ENCODE measurements around the gene KCNC1. TPM values are rescaled to one million over a fixed set of nuclear protein-coding genes. Genes with fewer than 3 reads are reported as not detected.

The KCNC1 gene
- total and polyA plus RNA-seq, 2 of the 13 experiments (the other 11 are each of a cell fraction or from before 2014, with no cell fraction given) = 0.01 to 0.04 TPM

DNA sequence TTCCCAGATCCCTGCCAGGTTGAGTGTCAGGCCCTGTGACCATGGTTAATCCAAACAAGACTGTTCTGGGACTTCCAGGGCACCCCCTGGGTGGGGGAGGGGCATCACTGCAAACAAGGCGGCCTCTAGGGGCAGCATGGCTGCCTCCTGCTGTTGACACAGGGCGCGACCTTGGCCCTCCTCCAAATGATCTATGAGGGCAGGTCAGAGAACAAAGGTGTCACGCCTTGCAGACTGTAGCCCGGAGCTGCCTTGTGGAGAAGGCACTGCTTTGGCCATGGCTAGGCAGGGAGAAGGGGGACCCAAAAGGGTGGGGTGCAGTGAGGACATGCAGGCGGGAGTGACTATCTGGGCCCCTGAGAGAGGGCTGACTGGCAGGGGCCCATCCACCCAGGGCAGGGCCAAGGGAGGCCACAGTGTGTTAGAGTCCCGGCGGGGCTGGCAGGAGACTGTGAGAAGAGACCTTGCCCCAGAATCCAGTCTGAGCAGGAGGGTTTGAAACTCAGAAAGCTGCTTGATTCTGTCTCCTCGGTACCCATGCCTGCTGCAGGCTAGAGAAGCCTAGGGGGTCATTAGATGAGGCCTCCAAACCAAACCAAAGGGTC, 35.6 kb downstream of the KCNC1 start (continued):
- TF ChIP-seq MTERF4 (CRISPR knock-in tag; IDR thresholded peaks at IDR 0.05) (peak; percentile 91), ARID2 (CRISPR knock-in tag; IDR thresholded peaks at IDR 0.05; ENCODE audit: borderline replicate concordance) (no peak), CREB1 (IDR thresholded peaks at IDR 0.05) (no peak), CREB1 (CRISPR knock-in tag; IDR thresholded peaks at IDR 0.05) (peak; percentile 68), TARDBP (CRISPR knock-in tag; IDR thresholded peaks at IDR 0.05) (peak; percentile 98), RFX5 (IDR thresholded peaks at IDR 0.05; ENCODE audit: low read depth, low read length) (no peak), ZNF180 (CRISPR knock-in tag; IDR thresholded peaks at IDR 0.05; ENCODE audit: borderline replicate concordance, low read depth) (no peak), ELF3 (CRISPR knock-in tag; IDR thresholded peaks at IDR 0.05) (peak; percentile 82), ZZZ3 (CRISPR knock-in tag; IDR thresholded peaks at IDR 0.05; ENCODE audit: borderline replicate concordance) (peak; percentile 65; the same call in 1 of the 2 replicates), ZNF329 (CRISPR knock-in tag; IDR thresholded peaks at IDR 0.05; ENCODE audit: low read depth) (no peak), RARG (CRISPR knock-in tag; IDR thresholded peaks at IDR 0.05; ENCODE audit: low read depth) (0 out of 2 replicates have a peak, but pooled peaks have one; percentile 63), ZBTB43 (CRISPR knock-in tag; conservative IDR thresholded peaks at IDR 0.05) (peak; percentile 74; the same call in 1 of the 2 replicates), ZNF839 (CRISPR knock-in tag; IDR thresholded peaks at IDR 0.05; ENCODE audit: borderline replicate concordance) (no peak), GATAD2A (CRISPR knock-in tag; IDR thresholded peaks at IDR 0.05) (peak; percentile 97), ATAD3A (CRISPR knock-in tag; IDR thresholded peaks at IDR 0.05) (no peak), SMARCE1 (IDR thresholded peaks at IDR 0.05; ENCODE audit: borderline replicate concordance) (no peak), ZNF737 (CRISPR knock-in tag; IDR thresholded peaks at IDR 0.05; ENCODE audit: borderline replicate concordance) (no peak), MAFF (IDR thresholded peaks at IDR 0.05; ENCODE audit: low read depth, low read length) (no peak), PAF1 (CRISPR knock-in tag; IDR thresholded peaks at IDR 0.05) (no peak)
- TF ChIP-seq, protein P1, sequence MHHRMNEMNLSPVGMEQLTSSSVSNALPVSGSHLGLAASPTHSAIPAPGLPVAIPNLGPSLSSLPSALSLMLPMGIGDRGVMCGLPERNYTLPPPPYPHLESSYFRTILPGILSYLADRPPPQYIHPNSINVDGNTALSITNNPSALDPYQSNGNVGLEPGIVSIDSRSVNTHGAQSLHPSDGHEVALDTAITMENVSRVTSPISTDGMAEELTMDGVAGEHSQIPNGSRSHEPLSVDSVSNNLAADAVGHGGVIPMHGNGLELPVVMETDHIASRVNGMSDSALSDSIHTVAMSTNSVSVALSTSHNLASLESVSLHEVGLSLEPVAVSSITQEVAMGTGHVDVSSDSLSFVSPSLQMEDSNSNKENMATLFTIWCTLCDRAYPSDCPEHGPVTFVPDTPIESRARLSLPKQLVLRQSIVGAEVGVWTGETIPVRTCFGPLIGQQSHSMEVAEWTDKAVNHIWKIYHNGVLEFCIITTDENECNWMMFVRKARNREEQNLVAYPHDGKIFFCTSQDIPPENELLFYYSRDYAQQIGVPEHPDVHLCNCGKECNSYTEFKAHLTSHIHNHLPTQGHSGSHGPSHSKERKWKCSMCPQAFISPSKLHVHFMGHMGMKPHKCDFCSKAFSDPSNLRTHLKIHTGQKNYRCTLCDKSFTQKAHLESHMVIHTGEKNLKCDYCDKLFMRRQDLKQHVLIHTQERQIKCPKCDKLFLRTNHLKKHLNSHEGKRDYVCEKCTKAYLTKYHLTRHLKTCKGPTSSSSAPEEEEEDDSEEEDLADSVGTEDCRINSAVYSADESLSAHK (CRISPR knock-in tag; IDR thresholded peaks at IDR 0.05; ENCODE audit: borderline replicate concordance) = no peak
- TF ChIP-seq, protein P2, sequence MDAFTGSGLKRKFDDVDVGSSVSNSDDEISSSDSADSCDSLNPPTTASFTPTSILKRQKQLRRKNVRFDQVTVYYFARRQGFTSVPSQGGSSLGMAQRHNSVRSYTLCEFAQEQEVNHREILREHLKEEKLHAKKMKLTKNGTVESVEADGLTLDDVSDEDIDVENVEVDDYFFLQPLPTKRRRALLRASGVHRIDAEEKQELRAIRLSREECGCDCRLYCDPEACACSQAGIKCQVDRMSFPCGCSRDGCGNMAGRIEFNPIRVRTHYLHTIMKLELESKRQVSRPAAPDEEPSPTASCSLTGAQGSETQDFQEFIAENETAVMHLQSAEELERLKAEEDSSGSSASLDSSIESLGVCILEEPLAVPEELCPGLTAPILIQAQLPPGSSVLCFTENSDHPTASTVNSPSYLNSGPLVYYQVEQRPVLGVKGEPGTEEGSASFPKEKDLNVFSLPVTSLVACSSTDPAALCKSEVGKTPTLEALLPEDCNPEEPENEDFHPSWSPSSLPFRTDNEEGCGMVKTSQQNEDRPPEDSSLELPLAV (CRISPR knock-in tag; conservative IDR thresholded peaks at IDR 0.05; ENCODE audit: low read depth) = no peak
- TF ChIP-seq, protein P3, sequence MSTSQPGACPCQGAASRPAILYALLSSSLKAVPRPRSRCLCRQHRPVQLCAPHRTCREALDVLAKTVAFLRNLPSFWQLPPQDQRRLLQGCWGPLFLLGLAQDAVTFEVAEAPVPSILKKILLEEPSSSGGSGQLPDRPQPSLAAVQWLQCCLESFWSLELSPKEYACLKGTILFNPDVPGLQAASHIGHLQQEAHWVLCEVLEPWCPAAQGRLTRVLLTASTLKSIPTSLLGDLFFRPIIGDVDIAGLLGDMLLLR (CRISPR knock-in tag; IDR thresholded peaks at IDR 0.05) = no peak
- TF ChIP-seq, protein P4, sequence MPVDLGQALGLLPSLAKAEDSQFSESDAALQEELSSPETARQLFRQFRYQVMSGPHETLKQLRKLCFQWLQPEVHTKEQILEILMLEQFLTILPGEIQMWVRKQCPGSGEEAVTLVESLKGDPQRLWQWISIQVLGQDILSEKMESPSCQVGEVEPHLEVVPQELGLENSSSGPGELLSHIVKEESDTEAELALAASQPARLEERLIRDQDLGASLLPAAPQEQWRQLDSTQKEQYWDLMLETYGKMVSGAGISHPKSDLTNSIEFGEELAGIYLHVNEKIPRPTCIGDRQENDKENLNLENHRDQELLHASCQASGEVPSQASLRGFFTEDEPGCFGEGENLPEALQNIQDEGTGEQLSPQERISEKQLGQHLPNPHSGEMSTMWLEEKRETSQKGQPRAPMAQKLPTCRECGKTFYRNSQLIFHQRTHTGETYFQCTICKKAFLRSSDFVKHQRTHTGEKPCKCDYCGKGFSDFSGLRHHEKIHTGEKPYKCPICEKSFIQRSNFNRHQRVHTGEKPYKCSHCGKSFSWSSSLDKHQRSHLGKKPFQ (CRISPR knock-in tag; IDR thresholded peaks at IDR 0.05; ENCODE audit: insufficient replicate concordance) = no peak

Measured in HepG2 (cell line).